PFSK-1 (cell line): Measurements from ENCODE around the gene GNA14.

ENCODE experiments used
- FOXP2 ChIP-seq: optimal IDR thresholded peaks from 2 replicates; pipeline ENCODE3; 2011; ENCODE audit warnings: borderline replicate concordance, control low read depth, inconsistent platforms; ENCODE audit not compliant: insufficient read depth; ENCODE audit errors: extremely low read length, extremely low read depth
- POLR2AphosphoS5 ChIP-seq: IDR thresholded peaks from 2 replicates; pipeline ENCODE4 v1.6.1; 2012; ENCODE audit warnings: low read depth, mild to moderate bottlenecking, control low read depth, low read length, moderate library complexity
- SIN3A ChIP-seq: IDR thresholded peaks from 2 replicates; pipeline ENCODE4 v1.6.1; 2012; ENCODE audit warnings: mild to moderate bottlenecking, low read length, moderate library complexity, borderline replicate concordance; ENCODE audit not compliant: insufficient read depth
- TAF1 ChIP-seq: IDR thresholded peaks from 2 replicates; pipeline ENCODE4 v1.6.1; 2012; ENCODE audit warnings: low read length, control low read depth, borderline replicate concordance; ENCODE audit not compliant: insufficient read depth
- TF ChIP-seq, protein P1 (sequence below), 2 experiments: IDR thresholded peaks; 2 replicates each; pipeline versions ENCODE4 v1.6.1 to v1.8.0; 2011 to 2012; ENCODE audit warnings: low read depth in 2 of 2, low read length in 2 of 2, control low read depth in 1 of 2, inconsistent platforms in 1 of 2, mild to moderate bottlenecking in 1 of 2, moderate library complexity in 1 of 2; ENCODE audit not compliant: insufficient read depth in 1 of 2

The GNA14 gene

DNA sequence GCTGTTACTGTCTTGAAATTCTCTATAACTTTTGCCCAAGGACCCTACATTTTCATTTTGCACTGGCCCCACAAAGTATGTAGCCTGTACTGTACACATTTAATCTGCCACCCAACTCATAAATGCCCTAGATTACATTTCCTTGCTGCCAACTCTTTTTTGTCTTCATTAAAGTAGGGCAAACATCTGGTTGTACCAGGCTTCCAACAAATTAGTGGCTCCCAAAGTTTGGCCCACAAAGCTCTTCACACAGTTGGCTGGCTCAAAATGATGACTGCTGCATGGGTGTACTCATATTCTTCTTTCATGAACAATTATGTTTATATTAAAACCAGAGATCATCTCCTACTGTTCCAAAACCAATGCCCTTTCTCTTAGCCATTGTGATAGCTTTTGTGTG lies 45.3 kb downstream of the GNA14 start:
- TF ChIP-seq, protein P1, sequence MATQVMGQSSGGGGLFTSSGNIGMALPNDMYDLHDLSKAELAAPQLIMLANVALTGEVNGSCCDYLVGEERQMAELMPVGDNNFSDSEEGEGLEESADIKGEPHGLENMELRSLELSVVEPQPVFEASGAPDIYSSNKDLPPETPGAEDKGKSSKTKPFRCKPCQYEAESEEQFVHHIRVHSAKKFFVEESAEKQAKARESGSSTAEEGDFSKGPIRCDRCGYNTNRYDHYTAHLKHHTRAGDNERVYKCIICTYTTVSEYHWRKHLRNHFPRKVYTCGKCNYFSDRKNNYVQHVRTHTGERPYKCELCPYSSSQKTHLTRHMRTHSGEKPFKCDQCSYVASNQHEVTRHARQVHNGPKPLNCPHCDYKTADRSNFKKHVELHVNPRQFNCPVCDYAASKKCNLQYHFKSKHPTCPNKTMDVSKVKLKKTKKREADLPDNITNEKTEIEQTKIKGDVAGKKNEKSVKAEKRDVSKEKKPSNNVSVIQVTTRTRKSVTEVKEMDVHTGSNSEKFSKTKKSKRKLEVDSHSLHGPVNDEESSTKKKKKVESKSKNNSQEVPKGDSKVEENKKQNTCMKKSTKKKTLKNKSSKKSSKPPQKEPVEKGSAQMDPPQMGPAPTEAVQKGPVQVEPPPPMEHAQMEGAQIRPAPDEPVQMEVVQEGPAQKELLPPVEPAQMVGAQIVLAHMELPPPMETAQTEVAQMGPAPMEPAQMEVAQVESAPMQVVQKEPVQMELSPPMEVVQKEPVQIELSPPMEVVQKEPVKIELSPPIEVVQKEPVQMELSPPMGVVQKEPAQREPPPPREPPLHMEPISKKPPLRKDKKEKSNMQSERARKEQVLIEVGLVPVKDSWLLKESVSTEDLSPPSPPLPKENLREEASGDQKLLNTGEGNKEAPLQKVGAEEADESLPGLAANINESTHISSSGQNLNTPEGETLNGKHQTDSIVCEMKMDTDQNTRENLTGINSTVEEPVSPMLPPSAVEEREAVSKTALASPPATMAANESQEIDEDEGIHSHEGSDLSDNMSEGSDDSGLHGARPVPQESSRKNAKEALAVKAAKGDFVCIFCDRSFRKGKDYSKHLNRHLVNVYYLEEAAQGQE (IDR thresholded peaks at IDR 0.05; ENCODE audit: insufficient read depth in 1 of 2, low read depth in 2 of 2, low read length in 2 of 2), result no peak
- TF ChIP-seq TAF1, result no peak
- no peak for TF ChIP-seq FOXP2
- TF ChIP-seq POLR2AphosphoS5, result no peak
- no peak for TF ChIP-seq SIN3A

DNA sequence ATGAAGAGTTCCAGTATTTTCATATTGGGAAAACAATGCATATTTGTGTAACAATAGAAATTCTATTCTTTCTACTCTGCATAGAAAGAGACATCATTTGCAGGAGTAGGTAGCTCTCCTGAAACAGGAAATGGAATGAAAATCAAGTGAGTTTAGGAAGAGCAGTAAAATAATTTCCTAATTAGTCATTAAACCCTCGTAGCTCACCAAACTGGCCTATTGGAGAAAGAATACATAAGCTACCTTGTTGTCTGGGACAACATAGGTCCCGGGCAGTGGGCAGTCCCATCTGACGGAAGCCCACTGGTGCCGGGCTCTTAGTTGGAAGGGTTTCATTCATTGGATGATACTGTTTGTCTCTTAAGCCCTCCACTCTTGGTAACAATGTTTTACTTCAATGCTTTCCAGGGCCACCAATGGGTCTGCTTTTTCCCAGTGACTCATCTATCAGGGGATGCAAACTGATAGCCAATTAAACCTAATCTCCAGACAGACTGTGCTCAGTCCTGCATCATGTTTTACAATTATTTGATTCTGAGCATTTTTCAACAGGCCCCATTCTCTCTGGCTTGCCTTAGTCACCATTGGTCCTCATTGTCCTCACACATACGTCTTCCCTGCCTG lies 46.5 kb downstream of the GNA14 start:
- TF ChIP-seq, protein P1 (IDR thresholded peaks at IDR 0.05; ENCODE audit: insufficient read depth in 1 of 2, low read depth in 2 of 2, low read length in 2 of 2), result no peak
- no peak for TF ChIP-seq POLR2AphosphoS5
- TF ChIP-seq FOXP2, result no peak
- no peak for TF ChIP-seq SIN3A
- no peak for TF ChIP-seq TAF1

DNA sequence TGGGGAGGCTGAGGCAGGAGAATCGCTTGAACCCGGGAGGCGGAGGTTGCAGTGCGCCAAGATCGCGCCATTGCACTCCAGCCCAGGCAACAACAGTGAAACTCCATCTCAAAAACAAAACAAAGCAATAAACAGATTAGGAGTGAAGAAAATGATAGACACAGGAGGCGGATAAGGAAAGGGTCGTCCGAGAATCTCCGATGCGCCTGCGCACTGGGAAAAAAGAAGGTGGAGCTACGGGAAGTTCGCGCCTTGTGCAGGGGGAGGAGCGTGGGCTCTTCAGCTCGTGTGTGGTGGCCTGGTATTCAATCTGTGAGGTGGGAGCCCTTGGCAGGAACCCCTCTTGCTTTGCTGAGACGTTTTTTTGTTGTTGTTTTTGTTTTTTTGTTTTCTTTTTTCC lies 47.3 kb downstream of the GNA14 start:
- TF ChIP-seq, protein P1 (IDR thresholded peaks at IDR 0.05; ENCODE audit: insufficient read depth in 1 of 2, low read depth in 2 of 2, low read length in 2 of 2), result no peak
- no peak for TF ChIP-seq FOXP2
- no peak for TF ChIP-seq TAF1
- no peak for TF ChIP-seq SIN3A
- TF ChIP-seq POLR2AphosphoS5, result no peak

DNA sequence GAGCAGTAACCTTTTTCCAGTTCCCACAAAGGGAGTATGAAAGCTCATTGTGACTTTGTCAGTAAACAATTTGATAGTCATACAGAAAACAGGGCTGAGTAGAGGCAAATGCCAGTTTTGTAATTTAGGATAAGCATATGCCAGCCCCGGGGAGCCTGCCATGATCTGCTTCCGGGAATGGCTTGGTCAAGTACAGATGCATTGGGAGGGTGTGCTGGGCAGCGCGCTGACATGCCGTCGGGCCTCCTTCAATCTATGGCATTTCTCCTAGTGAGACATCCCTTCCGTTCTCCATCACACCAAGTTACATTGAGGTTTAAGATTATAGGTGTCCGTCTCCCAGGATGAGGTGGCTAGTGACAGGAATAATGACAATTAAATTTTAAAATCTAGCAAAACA lies 48.6 kb downstream of the GNA14 start:
- TF ChIP-seq TAF1 (no peak), POLR2AphosphoS5 (no peak), FOXP2 (no peak), SIN3A (no peak)
- TF ChIP-seq, protein P1 (IDR thresholded peaks at IDR 0.05; ENCODE audit: insufficient read depth in 1 of 2, low read depth in 2 of 2, low read length in 2 of 2), result no peak
